ENCODE measurements around the gene NSUN6. TPM values are rescaled to one million over a fixed set of nuclear protein-coding genes. Genes with fewer than 3 reads are reported as not detected.
"Not testable (repeated sequence)": the region's sequence is repeated elsewhere in the genome, so short reads cannot be mapped to it uniquely, and the experiment has no call there.

Gene NSUN6
- total and polyA plus RNA-seq, 2 donors (not counting 1 experiment from before 2014, with no cell fraction given): 4.2 to 9.4 TPM

- TF ChIP-seq CTCF (conservative IDR thresholded peaks at IDR 0.05 in 1 of 2, IDR thresholded peaks at IDR 0.05 in 1 of 2; ENCODE audit: low read depth in 1 of 2, low read length in 2 of 2): no peak
- no peak for TF ChIP-seq EZH2 (IDR thresholded peaks at IDR 0.05; ENCODE audit: low read length, missing control alignments)
- Histone ChIP-seq H3K4me2 (ENCODE audit: extremely low read depth, insufficient read depth, low read length) (no peak overlapping the region), H3K79me2 (ENCODE audit: control insufficient read depth, insufficient read depth, low read length) (no peaks in the 10 kb centered on the region), H4K20me1 (ENCODE audit: control insufficient read depth, extremely low read depth, insufficient read depth, low read length) (no peaks in the 10 kb centered on the region), H3K27me3 (ENCODE audit: control insufficient read depth, insufficient read depth, low read length) (no peaks in the 10 kb centered on the region), H3K9me3 (ENCODE audit: control insufficient read depth, insufficient read depth, low read depth, low read length) (no peaks in the 10 kb centered on the region), H3K36me3 (ENCODE audit: control insufficient read depth, insufficient read depth, low read length) (no peaks in the 10 kb centered on the region), H3K27ac (ENCODE audit: insufficient read depth, low read length) (no peak overlapping the region), H3K4me1 (ENCODE audit: control insufficient read depth, extremely low read depth, insufficient read depth, low read length) (peaks cover 1% of the 10 kb centered on the region), H3K4me3 (replicated peaks in 1 of 4; ENCODE audit: control extremely low read depth in 1 of 4, insufficient read depth in 1 of 4, low read depth in 3 of 4, low read length in 4 of 4) (no peak overlapping the region), H3K9ac (ENCODE audit: insufficient read depth, low read length) (no peak overlapping the region), H2AFZ (ENCODE audit: low read length) (no peak overlapping the region)
- no peak for DNase-seq (ENCODE audit: low read depth in 2 of 2)
Observed at GRCh38 chr10:18601321-18601720, 50.1 kb downstream of the NSUN6 start.

- no peak for DNase-seq (ENCODE audit: low read depth in 2 of 2)
- Histone ChIP-seq H3K36me3 (ENCODE audit: control insufficient read depth, insufficient read depth, low read length) (no peaks in the 10 kb centered on the region), H3K9me3 (ENCODE audit: control insufficient read depth, insufficient read depth, low read depth, low read length) (no peaks in the 10 kb centered on the region), H3K4me1 (ENCODE audit: control insufficient read depth, extremely low read depth, insufficient read depth, low read length) (no peaks in the 10 kb centered on the region), H3K4me3 (replicated peaks in 1 of 4; ENCODE audit: control extremely low read depth in 1 of 4, insufficient read depth in 1 of 4, low read depth in 3 of 4, low read length in 4 of 4) (no peak overlapping the region), H3K4me2 (ENCODE audit: extremely low read depth, insufficient read depth, low read length) (no peak overlapping the region), H3K27ac (ENCODE audit: insufficient read depth, low read length) (no peak overlapping the region), H3K9ac (ENCODE audit: insufficient read depth, low read length) (no peak overlapping the region), H3K27me3 (ENCODE audit: control insufficient read depth, insufficient read depth, low read length) (no peaks in the 10 kb centered on the region), H3K79me2 (ENCODE audit: control insufficient read depth, insufficient read depth, low read length) (no peaks in the 10 kb centered on the region), H4K20me1 (ENCODE audit: control insufficient read depth, extremely low read depth, insufficient read depth, low read length) (no peaks in the 10 kb centered on the region), H2AFZ (ENCODE audit: low read length) (no peak overlapping the region)
- no peak for TF ChIP-seq CTCF (conservative IDR thresholded peaks at IDR 0.05 in 1 of 2, IDR thresholded peaks at IDR 0.05 in 1 of 2; ENCODE audit: low read depth in 1 of 2, low read length in 2 of 2)
- no peak for TF ChIP-seq EZH2 (IDR thresholded peaks at IDR 0.05; ENCODE audit: low read length, missing control alignments)
Observed at GRCh38 chr10:18599392-18599791, 52.0 kb downstream of the NSUN6 start.

- Histone ChIP-seq H4K20me1 (ENCODE audit: control insufficient read depth, extremely low read depth, insufficient read depth, low read length) (no peaks in the 10 kb centered on the region), H3K9me3 (ENCODE audit: control insufficient read depth, insufficient read depth, low read depth, low read length) (no peaks in the 10 kb centered on the region), H3K9ac (ENCODE audit: insufficient read depth, low read length) (no peak overlapping the region), H3K79me2 (ENCODE audit: control insufficient read depth, insufficient read depth, low read length) (no peaks in the 10 kb centered on the region), H3K27me3 (ENCODE audit: control insufficient read depth, insufficient read depth, low read length) (no peaks in the 10 kb centered on the region), H2AFZ (ENCODE audit: low read length) (no peak overlapping the region), H3K4me3 (replicated peaks in 1 of 4; ENCODE audit: control extremely low read depth in 1 of 4, insufficient read depth in 1 of 4, low read depth in 3 of 4, low read length in 4 of 4) (no peak overlapping the region), H3K27ac (ENCODE audit: insufficient read depth, low read length) (no peak overlapping the region), H3K36me3 (ENCODE audit: control insufficient read depth, insufficient read depth, low read length) (no peaks in the 10 kb centered on the region), H3K4me2 (ENCODE audit: extremely low read depth, insufficient read depth, low read length) (no peak overlapping the region), H3K4me1 (ENCODE audit: control insufficient read depth, extremely low read depth, insufficient read depth, low read length) (no peaks in the 10 kb centered on the region)
- peak in 1 of 2 donors; percentile 41 for TF ChIP-seq CTCF (conservative IDR thresholded peaks at IDR 0.05 in 1 of 2, IDR thresholded peaks at IDR 0.05 in 1 of 2; ENCODE audit: low read depth in 1 of 2, low read length in 2 of 2)
- no peak for TF ChIP-seq EZH2 (IDR thresholded peaks at IDR 0.05; ENCODE audit: low read length, missing control alignments)
- DNase-seq (ENCODE audit: low read depth in 2 of 2): no peak
Observed at GRCh38 chr10:18594574-18595156, 56.7 kb downstream of the NSUN6 start.

- H3K79me2 ChIP-seq (ENCODE audit: control insufficient read depth, insufficient read depth, low read length); H3K4me1 ChIP-seq (ENCODE audit: control insufficient read depth, extremely low read depth, insufficient read depth, low read length); H3K27me3 ChIP-seq (ENCODE audit: control insufficient read depth, insufficient read depth, low read length); H3K36me3 ChIP-seq (ENCODE audit: control insufficient read depth, insufficient read depth, low read length); H3K4me2 ChIP-seq (ENCODE audit: extremely low read depth, insufficient read depth, low read length); H4K20me1 ChIP-seq (ENCODE audit: control insufficient read depth, extremely low read depth, insufficient read depth, low read length); H3K4me3 ChIP-seq (replicated peaks in 1 of 4; ENCODE audit: control extremely low read depth in 1 of 4, insufficient read depth in 1 of 4, low read depth in 3 of 4, low read length in 4 of 4); H3K27ac ChIP-seq (ENCODE audit: insufficient read depth, low read length); H2AFZ ChIP-seq (ENCODE audit: low read length); H3K9ac ChIP-seq (ENCODE audit: insufficient read depth, low read length); DNase-seq (ENCODE audit: low read depth in 2 of 2); H3K9me3 ChIP-seq (ENCODE audit: control insufficient read depth, insufficient read depth, low read depth, low read length): not testable (repeated sequence)
Observed at GRCh38 chr10:18591141-18591540, 60.2 kb downstream of the NSUN6 start.

GRCh38 chr10:18586637-18587036, 64.8 kb downstream of the NSUN6 start:
- H3K27ac ChIP-seq (ENCODE audit: insufficient read depth, low read length); H3K4me2 ChIP-seq (ENCODE audit: extremely low read depth, insufficient read depth, low read length); DNase-seq (ENCODE audit: low read depth in 2 of 2); H3K4me3 ChIP-seq (replicated peaks in 1 of 4; ENCODE audit: control extremely low read depth in 1 of 4, insufficient read depth in 1 of 4, low read depth in 3 of 4, low read length in 4 of 4); H3K27me3 ChIP-seq (ENCODE audit: control insufficient read depth, insufficient read depth, low read length); H3K4me1 ChIP-seq (ENCODE audit: control insufficient read depth, extremely low read depth, insufficient read depth, low read length); H4K20me1 ChIP-seq (ENCODE audit: control insufficient read depth, extremely low read depth, insufficient read depth, low read length); H3K9ac ChIP-seq (ENCODE audit: insufficient read depth, low read length); H3K79me2 ChIP-seq (ENCODE audit: control insufficient read depth, insufficient read depth, low read length); H3K9me3 ChIP-seq (ENCODE audit: control insufficient read depth, insufficient read depth, low read depth, low read length); H2AFZ ChIP-seq (ENCODE audit: low read length); H3K36me3 ChIP-seq (ENCODE audit: control insufficient read depth, insufficient read depth, low read length): not testable (repeated sequence)

Data from fibroblast of lung (primary cell).